Liver (tissue), 3 donors: Measurements from ENCODE around the gene DOCK11.

Source experiments
- FOXA1 ChIP-seq: IDR thresholded peaks from 2 replicates; pipeline ENCODE4 v1.6.1; 2016; ENCODE audit warnings: antibody characterized with exemption
- FOXA2 ChIP-seq: IDR thresholded peaks from 2 replicates; pipeline ENCODE4 v1.6.1; 2016; ENCODE audit warnings: antibody characterized with exemption
- GABPA ChIP-seq, 2 donors: IDR thresholded peaks in 1 of 2; conservative IDR thresholded peaks in 1 of 2; 2 replicates each; pipeline ENCODE4 v1.6.1; 2016; ENCODE audit warnings: antibody characterized with exemption in 2 of 2, mild to moderate bottlenecking in 1 of 2, moderate library complexity in 1 of 2
- TAF1 ChIP-seq: conservative IDR thresholded peaks from 2 replicates; pipeline ENCODE4 v1.6.1; 2016; ENCODE audit warnings: antibody characterized with exemption, mild to moderate bottlenecking
- YY1 ChIP-seq: IDR thresholded peaks from 2 replicates; pipeline ENCODE4 v1.6.1; 2016; ENCODE audit warnings: antibody characterized with exemption, mild to moderate bottlenecking
- TF ChIP-seq, protein P1 (sequence below): IDR thresholded peaks from 2 replicates; pipeline ENCODE4 v1.6.1; 2016; ENCODE audit warnings: antibody characterized with exemption
- TF ChIP-seq, protein P2 (sequence below): fragments of 150-350 bp; IDR thresholded peaks from 2 replicates; pipeline ENCODE4 v1.5.1; 2017; ENCODE audit warnings: improper control_type of control experiment, low read depth, low read length; ENCODE audit not compliant: missing input control
- TF ChIP-seq, protein P3 (sequence below): IDR thresholded peaks from 2 replicates; pipeline ENCODE4 v1.6.1; 2016; ENCODE audit warnings: antibody characterized with exemption
- TF ChIP-seq, protein P4 (sequence below): IDR thresholded peaks from 2 replicates; pipeline ENCODE4 v1.6.1; 2016; ENCODE audit warnings: antibody characterized with exemption, mild to moderate bottlenecking
- donor health status: healthy.
- donor health status: healthy.

DNA sequence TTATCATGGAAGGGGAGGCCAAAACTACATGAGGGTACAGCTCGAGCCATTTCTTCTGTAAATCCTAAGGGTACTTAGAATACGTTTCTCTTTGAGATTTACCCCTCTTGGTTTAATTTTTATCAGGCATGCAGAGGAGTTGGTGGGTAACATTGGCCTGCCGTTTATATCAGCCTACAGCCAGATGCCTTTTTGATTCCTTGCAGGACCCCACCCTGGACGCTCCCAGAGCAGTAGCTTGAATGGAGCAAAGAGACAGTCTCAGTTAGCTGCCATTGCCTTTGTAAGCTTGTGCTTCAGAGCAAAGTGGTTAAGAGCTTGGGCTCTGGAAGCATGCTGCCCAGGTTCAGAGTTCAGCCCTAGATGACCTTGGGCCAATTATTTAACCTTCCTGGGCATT, 9.0 kb downstream of the DOCK11 start:
- TF ChIP-seq, protein P1, sequence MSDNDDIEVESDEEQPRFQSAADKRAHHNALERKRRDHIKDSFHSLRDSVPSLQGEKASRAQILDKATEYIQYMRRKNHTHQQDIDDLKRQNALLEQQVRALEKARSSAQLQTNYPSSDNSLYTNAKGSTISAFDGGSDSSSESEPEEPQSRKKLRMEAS, result no peak
- TF ChIP-seq, protein P2, sequence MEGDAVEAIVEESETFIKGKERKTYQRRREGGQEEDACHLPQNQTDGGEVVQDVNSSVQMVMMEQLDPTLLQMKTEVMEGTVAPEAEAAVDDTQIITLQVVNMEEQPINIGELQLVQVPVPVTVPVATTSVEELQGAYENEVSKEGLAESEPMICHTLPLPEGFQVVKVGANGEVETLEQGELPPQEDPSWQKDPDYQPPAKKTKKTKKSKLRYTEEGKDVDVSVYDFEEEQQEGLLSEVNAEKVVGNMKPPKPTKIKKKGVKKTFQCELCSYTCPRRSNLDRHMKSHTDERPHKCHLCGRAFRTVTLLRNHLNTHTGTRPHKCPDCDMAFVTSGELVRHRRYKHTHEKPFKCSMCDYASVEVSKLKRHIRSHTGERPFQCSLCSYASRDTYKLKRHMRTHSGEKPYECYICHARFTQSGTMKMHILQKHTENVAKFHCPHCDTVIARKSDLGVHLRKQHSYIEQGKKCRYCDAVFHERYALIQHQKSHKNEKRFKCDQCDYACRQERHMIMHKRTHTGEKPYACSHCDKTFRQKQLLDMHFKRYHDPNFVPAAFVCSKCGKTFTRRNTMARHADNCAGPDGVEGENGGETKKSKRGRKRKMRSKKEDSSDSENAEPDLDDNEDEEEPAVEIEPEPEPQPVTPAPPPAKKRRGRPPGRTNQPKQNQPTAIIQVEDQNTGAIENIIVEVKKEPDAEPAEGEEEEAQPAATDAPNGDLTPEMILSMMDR, result no peak
- TF ChIP-seq, protein P3, sequence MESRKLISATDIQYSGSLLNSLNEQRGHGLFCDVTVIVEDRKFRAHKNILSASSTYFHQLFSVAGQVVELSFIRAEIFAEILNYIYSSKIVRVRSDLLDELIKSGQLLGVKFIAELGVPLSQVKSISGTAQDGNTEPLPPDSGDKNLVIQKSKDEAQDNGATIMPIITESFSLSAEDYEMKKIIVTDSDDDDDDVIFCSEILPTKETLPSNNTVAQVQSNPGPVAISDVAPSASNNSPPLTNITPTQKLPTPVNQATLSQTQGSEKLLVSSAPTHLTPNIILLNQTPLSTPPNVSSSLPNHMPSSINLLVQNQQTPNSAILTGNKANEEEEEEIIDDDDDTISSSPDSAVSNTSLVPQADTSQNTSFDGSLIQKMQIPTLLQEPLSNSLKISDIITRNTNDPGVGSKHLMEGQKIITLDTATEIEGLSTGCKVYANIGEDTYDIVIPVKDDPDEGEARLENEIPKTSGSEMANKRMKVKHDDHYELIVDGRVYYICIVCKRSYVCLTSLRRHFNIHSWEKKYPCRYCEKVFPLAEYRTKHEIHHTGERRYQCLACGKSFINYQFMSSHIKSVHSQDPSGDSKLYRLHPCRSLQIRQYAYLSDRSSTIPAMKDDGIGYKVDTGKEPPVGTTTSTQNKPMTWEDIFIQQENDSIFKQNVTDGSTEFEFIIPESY, result no peak
- TF ChIP-seq FOXA1 (no peak), FOXA2 (no peak), YY1 (no peak), GABPA (IDR thresholded peaks at IDR 0.05 in 1 of 2, conservative IDR thresholded peaks at IDR 0.05 in 1 of 2) (no peak), TAF1 (no peak)
- TF ChIP-seq, protein P4, sequence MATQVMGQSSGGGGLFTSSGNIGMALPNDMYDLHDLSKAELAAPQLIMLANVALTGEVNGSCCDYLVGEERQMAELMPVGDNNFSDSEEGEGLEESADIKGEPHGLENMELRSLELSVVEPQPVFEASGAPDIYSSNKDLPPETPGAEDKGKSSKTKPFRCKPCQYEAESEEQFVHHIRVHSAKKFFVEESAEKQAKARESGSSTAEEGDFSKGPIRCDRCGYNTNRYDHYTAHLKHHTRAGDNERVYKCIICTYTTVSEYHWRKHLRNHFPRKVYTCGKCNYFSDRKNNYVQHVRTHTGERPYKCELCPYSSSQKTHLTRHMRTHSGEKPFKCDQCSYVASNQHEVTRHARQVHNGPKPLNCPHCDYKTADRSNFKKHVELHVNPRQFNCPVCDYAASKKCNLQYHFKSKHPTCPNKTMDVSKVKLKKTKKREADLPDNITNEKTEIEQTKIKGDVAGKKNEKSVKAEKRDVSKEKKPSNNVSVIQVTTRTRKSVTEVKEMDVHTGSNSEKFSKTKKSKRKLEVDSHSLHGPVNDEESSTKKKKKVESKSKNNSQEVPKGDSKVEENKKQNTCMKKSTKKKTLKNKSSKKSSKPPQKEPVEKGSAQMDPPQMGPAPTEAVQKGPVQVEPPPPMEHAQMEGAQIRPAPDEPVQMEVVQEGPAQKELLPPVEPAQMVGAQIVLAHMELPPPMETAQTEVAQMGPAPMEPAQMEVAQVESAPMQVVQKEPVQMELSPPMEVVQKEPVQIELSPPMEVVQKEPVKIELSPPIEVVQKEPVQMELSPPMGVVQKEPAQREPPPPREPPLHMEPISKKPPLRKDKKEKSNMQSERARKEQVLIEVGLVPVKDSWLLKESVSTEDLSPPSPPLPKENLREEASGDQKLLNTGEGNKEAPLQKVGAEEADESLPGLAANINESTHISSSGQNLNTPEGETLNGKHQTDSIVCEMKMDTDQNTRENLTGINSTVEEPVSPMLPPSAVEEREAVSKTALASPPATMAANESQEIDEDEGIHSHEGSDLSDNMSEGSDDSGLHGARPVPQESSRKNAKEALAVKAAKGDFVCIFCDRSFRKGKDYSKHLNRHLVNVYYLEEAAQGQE, result no peak
